HepG2 (cell line): ENCODE results near the gene MXRA8. TPM values are rescaled to one million over a fixed set of nuclear protein-coding genes. Genes with fewer than 3 reads are reported as not detected.

Experiments
- ATAD3A ChIP-seq: sonication (generic); formaldehyde crosslinking; IDR thresholded peaks from 2 replicates; pipeline ENCODE4 v1.4.0; 2020; ENCODE audit warnings: missing genetic modification reagents
- CC2D1A ChIP-seq: sonication (generic); formaldehyde crosslinking; IDR thresholded peaks from 2 replicates; pipeline ENCODE4 v1.8.1; 2023; ENCODE audit warnings: mild to moderate bottlenecking, missing genetic modification reagents
- CENPT ChIP-seq: sonication (generic); formaldehyde crosslinking; IDR thresholded peaks from 2 replicates; pipeline ENCODE4 v1.8.0; 2022; ENCODE audit warnings: low read depth, mild to moderate bottlenecking, moderate library complexity, missing genetic modification reagents
- HDAC2 ChIP-seq: sonication (generic); formaldehyde crosslinking; IDR thresholded peaks from 2 replicates; pipeline ENCODE4 v1.4.0; 2020; ENCODE audit warnings: missing genetic modification reagents
- IKZF1 ChIP-seq: fragments of 450-650 bp; IDR thresholded peaks from 2 replicates; pipeline ENCODE4 v1.7.1; 2016
- PHB2 ChIP-seq: fragments of 450-650 bp; IDR thresholded peaks from 2 replicates; pipeline ENCODE4 v1.6.1; 2018; ENCODE audit not compliant: partially characterized antibody
- PRMT3 ChIP-seq: sonication (generic); formaldehyde crosslinking; IDR thresholded peaks from 2 replicates; pipeline ENCODE4 v1.8.1; 2022; ENCODE audit warnings: low read depth, mild to moderate bottlenecking, moderate library complexity, missing genetic modification reagents, borderline replicate concordance
- RFXANK ChIP-seq: IDR thresholded peaks from 2 replicates; pipeline ENCODE4 v1.6.1; 2016
- SIN3A ChIP-seq: IDR thresholded peaks from 2 replicates; pipeline ENCODE4 v1.6.1; 2011; ENCODE audit warnings: low read depth, mild to moderate bottlenecking, control low read depth, low read length, borderline replicate concordance
- YY1 ChIP-seq: IDR thresholded peaks from 2 replicates; pipeline ENCODE4 v1.6.1; 2011; ENCODE audit warnings: low read length, low read depth, moderate library complexity, mild to moderate bottlenecking; ENCODE audit not compliant: insufficient read depth, insufficient replicate concordance
- ZNF207 ChIP-seq: fragments of 450-650 bp; IDR thresholded peaks from 2 replicates; pipeline ENCODE4 v1.6.1; 2016; ENCODE audit warnings: antibody characterized with exemption, borderline replicate concordance
- ZNF256 ChIP-seq: sonication (generic); formaldehyde crosslinking; conservative IDR thresholded peaks from 2 replicates; pipeline ENCODE4 v1.4.0; 2020; ENCODE audit warnings: missing genetic modification reagents
- ZNF274 ChIP-seq: sonication (generic); formaldehyde crosslinking; IDR thresholded peaks from 2 replicates; pipeline ENCODE4 v1.5.1; 2020; ENCODE audit warnings: mild to moderate bottlenecking, missing genetic modification reagents
- ZNF329 ChIP-seq: sonication (generic); formaldehyde crosslinking; IDR thresholded peaks from 2 replicates; pipeline ENCODE4 v1.9.0; 2021; ENCODE audit warnings: low read depth, mild to moderate bottlenecking, missing genetic modification reagents
- ZNF614 ChIP-seq: IDR thresholded peaks from 2 replicates; pipeline ENCODE4 v1.6.1; 2018; ENCODE audit warnings: missing biosample characterization, missing genetic modification reagents, inconsistent platforms, borderline replicate concordance
- ZNF784 ChIP-seq: sonication (generic); formaldehyde crosslinking; IDR thresholded peaks from 2 replicates; pipeline ENCODE4 v1.5.1; 2020; ENCODE audit warnings: missing genetic modification reagents, mild to moderate bottlenecking, borderline replicate concordance
- ZNF891 ChIP-seq: sonication (generic); formaldehyde crosslinking; IDR thresholded peaks from 2 replicates; pipeline ENCODE4 v1.5.0; 2020; ENCODE audit warnings: mild to moderate bottlenecking, missing genetic modification reagents
- polyA plus RNA-seq, 8 experiments: library from polyadenylated mRNA; depleted of rRNA in 3 of 8; stranded (reverse) in 7 of 8; unstranded in 1 of 8; fragments of >200 nt; fragmentation: Illumina TruSeq in 4 of 8; extraction: Trizol in 4 of 8; gene quantifications; 2 replicates each; pipeline versions ENCODE4 v1.2.1 to v1.2.3, GENCODE V29; 2011 to 2016; ENCODE audit warnings: low read depth in 4 of 8, missing spikeins in 1 of 8, mixed read lengths in 1 of 8; ENCODE audit not compliant: insufficient read depth in 1 of 8
- total RNA-seq, 5 experiments: library from RNA; depleted of rRNA; stranded (reverse); fragments of >200 nt; fragmentation: Illumina TruSeq; extraction: Trizol; gene quantifications; 2 replicates each; pipeline ENCODE4 v1.2.3, GENCODE V29; 2016; ENCODE audit warnings: low read depth in 1 of 5
- TF ChIP-seq, protein P1 (sequence below): IDR thresholded peaks from 2 replicates; pipeline ENCODE4 v1.6.1; 2016; ENCODE audit warnings: missing compliant biosample characterization, missing genetic modification reagents, borderline replicate concordance
- TF ChIP-seq, protein P2 (sequence below): sonication (generic); formaldehyde crosslinking; IDR thresholded peaks from 2 replicates; pipeline ENCODE4 v1.4.0; 2020; ENCODE audit warnings: missing genetic modification reagents

The MXRA8 gene
- total and polyA plus RNA-seq, 2 of the 13 experiments (the other 11 are each of a cell fraction or from before 2014, with no cell fraction given) = 19.8 to 44.8 TPM

DNA sequence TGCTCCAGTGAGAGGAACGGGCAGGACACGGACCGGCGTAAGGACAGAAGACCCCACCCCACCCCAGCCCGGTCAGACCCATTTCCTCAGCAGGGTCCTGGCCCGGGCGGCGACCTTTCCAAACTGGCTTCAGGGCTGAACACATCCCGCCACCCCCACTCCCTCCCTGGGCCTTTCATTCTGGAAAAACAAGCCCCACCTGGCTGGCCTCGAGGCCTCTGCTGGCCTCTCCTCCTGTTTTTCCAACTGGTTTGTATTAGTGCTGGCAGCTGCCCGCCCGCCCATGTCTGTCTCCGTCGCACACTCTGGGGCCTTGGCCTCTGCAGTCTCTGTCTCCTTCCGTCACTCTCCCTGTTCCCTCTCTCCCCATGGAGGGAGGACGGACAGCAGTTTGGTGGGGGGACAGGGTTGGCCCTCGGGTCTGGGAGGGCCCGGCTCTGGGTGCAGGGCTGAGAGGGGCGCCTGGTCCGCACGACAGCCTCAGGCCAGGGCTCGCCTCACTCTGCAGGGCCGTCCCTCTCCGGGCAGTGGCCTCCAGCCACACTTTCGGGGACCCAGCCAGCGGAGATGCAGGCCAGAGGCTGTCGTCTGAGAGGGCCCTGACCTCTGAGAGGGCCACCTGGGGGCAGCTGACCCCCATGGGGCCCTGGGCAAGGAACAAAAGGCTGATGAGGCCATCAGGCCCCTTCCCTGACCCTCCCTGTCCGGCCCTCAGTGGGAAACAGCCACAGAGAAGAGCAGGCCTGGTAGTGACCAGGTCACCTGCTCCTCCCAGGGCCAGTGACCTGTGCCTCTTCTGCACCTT, 1.5 kb upstream of the MXRA8 start (continued):
- no peak for TF ChIP-seq ZNF614 (CRISPR knock-in tag)
- TF ChIP-seq, protein P1, sequence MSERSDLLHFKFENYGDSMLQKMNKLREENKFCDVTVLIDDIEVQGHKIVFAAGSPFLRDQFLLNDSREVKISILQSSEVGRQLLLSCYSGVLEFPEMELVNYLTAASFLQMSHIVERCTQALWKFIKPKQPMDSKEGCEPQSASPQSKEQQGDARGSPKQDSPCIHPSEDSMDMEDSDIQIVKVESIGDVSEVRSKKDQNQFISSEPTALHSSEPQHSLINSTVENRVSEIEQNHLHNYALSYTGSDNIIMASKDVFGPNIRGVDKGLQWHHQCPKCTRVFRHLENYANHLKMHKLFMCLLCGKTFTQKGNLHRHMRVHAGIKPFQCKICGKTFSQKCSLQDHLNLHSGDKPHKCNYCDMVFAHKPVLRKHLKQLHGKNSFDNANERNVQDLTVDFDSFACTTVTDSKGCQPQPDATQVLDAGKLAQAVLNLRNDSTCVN (CRISPR knock-in tag) = no peak
- peak; percentile 11; the same call in 1 of the 2 replicates for TF ChIP-seq HDAC2
- TF ChIP-seq CC2D1A (CRISPR knock-in tag) = no peak
- no peak for TF ChIP-seq ZNF891 (CRISPR knock-in tag)
- no peak for TF ChIP-seq ZNF207
- no peak for TF ChIP-seq IKZF1
- no peak for TF ChIP-seq ATAD3A (CRISPR knock-in tag)
- TF ChIP-seq ZNF256 (CRISPR knock-in tag) = no peak
- peak; percentile 64 for TF ChIP-seq ZNF274 (CRISPR knock-in tag)
- TF ChIP-seq, protein P2, sequence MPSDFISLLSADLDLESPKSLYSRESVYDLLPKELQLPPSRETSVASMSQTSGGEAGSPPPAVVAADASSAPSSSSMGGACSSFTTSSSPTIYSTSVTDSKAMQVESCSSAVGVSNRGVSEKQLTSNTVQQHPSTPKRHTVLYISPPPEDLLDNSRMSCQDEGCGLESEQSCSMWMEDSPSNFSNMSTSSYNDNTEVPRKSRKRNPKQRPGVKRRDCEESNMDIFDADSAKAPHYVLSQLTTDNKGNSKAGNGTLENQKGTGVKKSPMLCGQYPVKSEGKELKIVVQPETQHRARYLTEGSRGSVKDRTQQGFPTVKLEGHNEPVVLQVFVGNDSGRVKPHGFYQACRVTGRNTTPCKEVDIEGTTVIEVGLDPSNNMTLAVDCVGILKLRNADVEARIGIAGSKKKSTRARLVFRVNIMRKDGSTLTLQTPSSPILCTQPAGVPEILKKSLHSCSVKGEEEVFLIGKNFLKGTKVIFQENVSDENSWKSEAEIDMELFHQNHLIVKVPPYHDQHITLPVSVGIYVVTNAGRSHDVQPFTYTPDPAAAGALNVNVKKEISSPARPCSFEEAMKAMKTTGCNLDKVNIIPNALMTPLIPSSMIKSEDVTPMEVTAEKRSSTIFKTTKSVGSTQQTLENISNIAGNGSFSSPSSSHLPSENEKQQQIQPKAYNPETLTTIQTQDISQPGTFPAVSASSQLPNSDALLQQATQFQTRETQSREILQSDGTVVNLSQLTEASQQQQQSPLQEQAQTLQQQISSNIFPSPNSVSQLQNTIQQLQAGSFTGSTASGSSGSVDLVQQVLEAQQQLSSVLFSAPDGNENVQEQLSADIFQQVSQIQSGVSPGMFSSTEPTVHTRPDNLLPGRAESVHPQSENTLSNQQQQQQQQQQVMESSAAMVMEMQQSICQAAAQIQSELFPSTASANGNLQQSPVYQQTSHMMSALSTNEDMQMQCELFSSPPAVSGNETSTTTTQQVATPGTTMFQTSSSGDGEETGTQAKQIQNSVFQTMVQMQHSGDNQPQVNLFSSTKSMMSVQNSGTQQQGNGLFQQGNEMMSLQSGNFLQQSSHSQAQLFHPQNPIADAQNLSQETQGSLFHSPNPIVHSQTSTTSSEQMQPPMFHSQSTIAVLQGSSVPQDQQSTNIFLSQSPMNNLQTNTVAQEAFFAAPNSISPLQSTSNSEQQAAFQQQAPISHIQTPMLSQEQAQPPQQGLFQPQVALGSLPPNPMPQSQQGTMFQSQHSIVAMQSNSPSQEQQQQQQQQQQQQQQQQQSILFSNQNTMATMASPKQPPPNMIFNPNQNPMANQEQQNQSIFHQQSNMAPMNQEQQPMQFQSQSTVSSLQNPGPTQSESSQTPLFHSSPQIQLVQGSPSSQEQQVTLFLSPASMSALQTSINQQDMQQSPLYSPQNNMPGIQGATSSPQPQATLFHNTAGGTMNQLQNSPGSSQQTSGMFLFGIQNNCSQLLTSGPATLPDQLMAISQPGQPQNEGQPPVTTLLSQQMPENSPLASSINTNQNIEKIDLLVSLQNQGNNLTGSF = no peak
- TF ChIP-seq ZNF784 (CRISPR knock-in tag) = no peak
- TF ChIP-seq YY1 = no peak
- TF ChIP-seq PRMT3 (CRISPR knock-in tag) = no peak
- TF ChIP-seq RFXANK (CRISPR knock-in tag) = no peak
- TF ChIP-seq ZNF329 (CRISPR knock-in tag) = no peak
- no peak for TF ChIP-seq SIN3A
- TF ChIP-seq PHB2 = no peak
- no peak for TF ChIP-seq CENPT
